IgD-negative memory B cell (primary cell): Measurements from ENCODE around the gene NCR1. TPM values are rescaled to one million over a fixed set of nuclear protein-coding genes. Genes with fewer than 3 reads are reported as not detected.
"Not testable (repeated sequence)": the region's sequence is repeated elsewhere in the genome, so short reads cannot be mapped to it uniquely, and the experiment has no call there.

Experiments
- H3K27ac Mint-ChIP-seq, 3 donors: one replicate each; pipeline ENCODE4 v1.8.0; 2020 to 2022; ENCODE audit warnings: mild to moderate bottlenecking in 3 of 3, mixed read lengths in 3 of 3, moderate library complexity in 1 of 3
- H3K27me3 Mint-ChIP-seq: one replicate; pipeline ENCODE4 v1.8.0; 2021; ENCODE audit warnings: mixed read lengths
- H3K36me3 Mint-ChIP-seq: one replicate; pipeline ENCODE4 v1.8.0; 2020; ENCODE audit warnings: mild to moderate bottlenecking, mixed read lengths
- H3K4me1 Mint-ChIP-seq, 3 donors: one replicate each; pipeline ENCODE4 v1.8.0; 2020 to 2022; ENCODE audit warnings: mixed read lengths in 3 of 3, mild to moderate bottlenecking in 1 of 3
- H3K4me3 Mint-ChIP-seq, 4 donors: one replicate each; pipeline ENCODE4 v1.8.0; 2020 to 2022; ENCODE audit warnings: mild to moderate bottlenecking in 4 of 4, mixed read lengths in 4 of 4, moderate library complexity in 3 of 4
- H3K9me3 Mint-ChIP-seq, 3 donors: one replicate each; pipeline ENCODE4 v1.8.0; 2020 to 2021; ENCODE audit warnings: mixed read lengths in 3 of 3, mild to moderate bottlenecking in 1 of 3
- polyA plus RNA-seq: library from polyadenylated mRNA; unstranded; fragments of 300-500 nt; fragmentation: Illumina TruSeq; gene quantifications from one replicate; pipeline ENCODE4 v1.2.3, GENCODE V29; 2021

Gene NCR1
- 0.63 TPM for polyA plus RNA-seq

GRCh38 chr19:54905803-54906511 lies at the start of gene NCR1:
NCR1 (plus strand) TSS chr19:54906148; CDS start chr19:54906188, 40 bp downstream.
- Mint-ChIP-seq H3K4me3 (peak within 1 kb of the TSS in 1 of 4 donors; percentile 17), H3K27ac (no peak within 1 kb of the TSS), H3K27me3 (peaks cover 12% of the 10 kb centered on the region), H3K36me3 (no peaks in the 10 kb centered on the region), H3K4me1 (no peaks in the 10 kb centered on the region), H3K9me3 (no peaks in the 10 kb centered on the region)

- not testable (repeated sequence) for H3K4me1 Mint-ChIP-seq, H3K36me3 Mint-ChIP-seq, H3K4me3 Mint-ChIP-seq, H3K9me3 Mint-ChIP-seq, H3K27ac Mint-ChIP-seq
- H3K27me3 Mint-ChIP-seq, result peaks cover 14% of the 10 kb centered on the region
These were observed 47.5 kb upstream of the NCR1 start for GRCh38 chr19:54858476-54858875.

- H3K4me3 Mint-ChIP-seq, H3K9me3 Mint-ChIP-seq, H3K27me3 Mint-ChIP-seq, H3K4me1 Mint-ChIP-seq, H3K36me3 Mint-ChIP-seq, H3K27ac Mint-ChIP-seq: not testable (repeated sequence)
These were observed 46.5 kb upstream of the NCR1 start for GRCh38 chr19:54859421-54859820.

GRCh38 chr19:54863459-54863858 lies 42.5 kb upstream of the NCR1 start:
- not testable (repeated sequence) for H3K27me3 Mint-ChIP-seq, H3K36me3 Mint-ChIP-seq, H3K4me3 Mint-ChIP-seq, H3K4me1 Mint-ChIP-seq, H3K27ac Mint-ChIP-seq
- peaks cover 5 to 12% (median 8%) of the 10 kb centered on the region in 3 donors for H3K9me3 Mint-ChIP-seq

GRCh38 chr19:54871696-54872095 lies 34.3 kb upstream of the NCR1 start:
- H3K4me3 Mint-ChIP-seq, result no peak overlapping the region
- peaks cover 2% of the 10 kb centered on the region for H3K36me3 Mint-ChIP-seq
- peaks cover 0 to 4% (median 2%) of the 10 kb centered on the region in 3 donors for H3K9me3 Mint-ChIP-seq

GRCh38 chr19:54873990-54874389 lies 32.0 kb upstream of the NCR1 start, which contains the start of gene FCAR:
FCAR (plus strand) TSS chr19:54874235; CDS start chr19:54874290, 55 bp downstream.
- Mint-ChIP-seq H3K4me1 (peaks cover 2 to 6% (median 4%) of the 10 kb centered on the region in 3 donors), H3K4me3 (no peak within 1 kb of the TSS), H3K27me3 (peaks cover 4% of the 10 kb centered on the region), H3K27ac (peak within 1 kb of the TSS in 1 of 3 donors; percentile 25), H3K36me3 (no peaks in the 10 kb centered on the region), H3K9me3 (no peaks in the 10 kb centered on the region)

More at GRCh38 chr19:54871696-54872095, 34.3 kb upstream of the NCR1 start:
- Mint-ChIP-seq H3K27me3 (peaks cover 2% of the 10 kb centered on the region), H3K4me1 (peaks cover 2 to 8% (median 4%) of the 10 kb centered on the region in 3 donors), H3K27ac (no peak overlapping the region)

- peaks cover 8% of the 10 kb centered on the region for H3K27me3 Mint-ChIP-seq
- no peaks in the 10 kb centered on the region for H3K36me3 Mint-ChIP-seq
- no peak overlapping the region for H3K27ac Mint-ChIP-seq
- no peaks in the 10 kb centered on the region for H3K9me3 Mint-ChIP-seq
- no peak overlapping the region for H3K4me3 Mint-ChIP-seq
- peaks cover 2 to 6% (median 4%) of the 10 kb centered on the region in 3 donors for H3K4me1 Mint-ChIP-seq
These were observed 30.4 kb upstream of the NCR1 start for GRCh38 chr19:54875506-54875905.

GRCh38 chr19:54877471-54877870 lies 28.5 kb upstream of the NCR1 start:
- no peaks in the 10 kb centered on the region for H3K9me3 Mint-ChIP-seq
- peaks cover 18% of the 10 kb centered on the region for H3K27me3 Mint-ChIP-seq
- no peak overlapping the region for H3K27ac Mint-ChIP-seq
- H3K4me3 Mint-ChIP-seq, result no peak overlapping the region
- H3K4me1 Mint-ChIP-seq, result peaks cover 2 to 6% (median 4%) of the 10 kb centered on the region in 3 donors
- H3K36me3 Mint-ChIP-seq, result no peaks in the 10 kb centered on the region

- Mint-ChIP-seq H3K4me3 (no peak overlapping the region), H3K9me3 (peaks cover 0 to 1% (median 0%) of the 10 kb centered on the region in 3 donors), H3K27ac (no peak overlapping the region), H3K4me1 (peaks cover 1 to 8% (median 2%) of the 10 kb centered on the region in 3 donors), H3K27me3 (peaks cover 19% of the 10 kb centered on the region), H3K36me3 (no peaks in the 10 kb centered on the region)
These were observed 24.1 kb upstream of the NCR1 start for GRCh38 chr19:54881884-54882283.

GRCh38 chr19:54882758-54883157 lies 23.2 kb upstream of the NCR1 start:
- Mint-ChIP-seq H3K36me3 (no peaks in the 10 kb centered on the region), H3K4me3 (peak overlapping the region in 2 of 4 donors; percentile 54 to 87), H3K27ac (no peak overlapping the region), H3K4me1 (peaks cover 1 to 4% (median 2%) of the 10 kb centered on the region in 3 donors), H3K27me3 (peaks cover 19% of the 10 kb centered on the region), H3K9me3 (peaks cover 0 to 1% (median 0%) of the 10 kb centered on the region in 3 donors)

- H3K36me3 Mint-ChIP-seq, result no peaks in the 10 kb centered on the region
- no peak overlapping the region for H3K27ac Mint-ChIP-seq
- peaks cover 0 to 1% (median 0%) of the 10 kb centered on the region in 3 donors for H3K9me3 Mint-ChIP-seq
- peaks cover 1 to 4% (median 2%) of the 10 kb centered on the region in 3 donors for H3K4me1 Mint-ChIP-seq
- peaks cover 19% of the 10 kb centered on the region for H3K27me3 Mint-ChIP-seq
- no peak overlapping the region for H3K4me3 Mint-ChIP-seq
These were observed 22.7 kb upstream of the NCR1 start for GRCh38 chr19:54883228-54883627.

- peaks cover 5% of the 10 kb centered on the region for H3K27me3 Mint-ChIP-seq
- H3K36me3 Mint-ChIP-seq, result no peaks in the 10 kb centered on the region
- no peak overlapping the region for H3K27ac Mint-ChIP-seq
- H3K4me1 Mint-ChIP-seq, result peaks cover 0 to 2% (median 0%) of the 10 kb centered on the region in 3 donors
- no peak overlapping the region for H3K4me3 Mint-ChIP-seq
- peaks cover 0 to 3% (median 1%) of the 10 kb centered on the region in 3 donors for H3K9me3 Mint-ChIP-seq
These were observed 17.7 kb upstream of the NCR1 start for GRCh38 chr19:54888239-54888638.

GRCh38 chr19:54889566-54889965 lies 16.4 kb upstream of the NCR1 start:
- H3K4me3 Mint-ChIP-seq, result no peak overlapping the region
- H3K36me3 Mint-ChIP-seq, result no peaks in the 10 kb centered on the region
- peaks cover 10% of the 10 kb centered on the region for H3K27me3 Mint-ChIP-seq
- H3K4me1 Mint-ChIP-seq, result peaks cover 0 to 2% (median 0%) of the 10 kb centered on the region in 3 donors
- H3K27ac Mint-ChIP-seq, result peak overlapping the region in 1 of 3 donors; percentile 31
- peaks cover 0 to 4% (median 1%) of the 10 kb centered on the region in 3 donors for H3K9me3 Mint-ChIP-seq

- Mint-ChIP-seq H3K4me3 (no peak overlapping the region), H3K36me3 (no peaks in the 10 kb centered on the region), H3K4me1 (peaks cover 0 to 2% (median 0%) of the 10 kb centered on the region in 3 donors), H3K27ac (no peak overlapping the region), H3K27me3 (peaks cover 10% of the 10 kb centered on the region), H3K9me3 (peaks cover 0 to 4% (median 0%) of the 10 kb centered on the region in 3 donors)
These were observed 12.5 kb upstream of the NCR1 start for GRCh38 chr19:54893406-54893805.

GRCh38 chr19:54894106-54894505 lies 11.8 kb upstream of the NCR1 start:
- not testable (repeated sequence) for H3K9me3 Mint-ChIP-seq, H3K27ac Mint-ChIP-seq, H3K4me3 Mint-ChIP-seq, H3K36me3 Mint-ChIP-seq, H3K4me1 Mint-ChIP-seq
- peaks cover 10% of the 10 kb centered on the region for H3K27me3 Mint-ChIP-seq

- H3K27me3 Mint-ChIP-seq, result peaks cover 7% of the 10 kb centered on the region
- H3K36me3 Mint-ChIP-seq, result peaks cover 3% of the 10 kb centered on the region
- H3K4me1 Mint-ChIP-seq, result no peaks in the 10 kb centered on the region
- H3K4me3 Mint-ChIP-seq, result no peak overlapping the region
- no peak overlapping the region for H3K27ac Mint-ChIP-seq
- H3K9me3 Mint-ChIP-seq, result peaks cover 0 to 7% (median 0%) of the 10 kb centered on the region in 3 donors
These were observed 9.9 kb upstream of the NCR1 start for GRCh38 chr19:54896036-54896435.
